ENCODE measurements around the gene SGCB.

- TF ChIP-seq, protein P1, sequence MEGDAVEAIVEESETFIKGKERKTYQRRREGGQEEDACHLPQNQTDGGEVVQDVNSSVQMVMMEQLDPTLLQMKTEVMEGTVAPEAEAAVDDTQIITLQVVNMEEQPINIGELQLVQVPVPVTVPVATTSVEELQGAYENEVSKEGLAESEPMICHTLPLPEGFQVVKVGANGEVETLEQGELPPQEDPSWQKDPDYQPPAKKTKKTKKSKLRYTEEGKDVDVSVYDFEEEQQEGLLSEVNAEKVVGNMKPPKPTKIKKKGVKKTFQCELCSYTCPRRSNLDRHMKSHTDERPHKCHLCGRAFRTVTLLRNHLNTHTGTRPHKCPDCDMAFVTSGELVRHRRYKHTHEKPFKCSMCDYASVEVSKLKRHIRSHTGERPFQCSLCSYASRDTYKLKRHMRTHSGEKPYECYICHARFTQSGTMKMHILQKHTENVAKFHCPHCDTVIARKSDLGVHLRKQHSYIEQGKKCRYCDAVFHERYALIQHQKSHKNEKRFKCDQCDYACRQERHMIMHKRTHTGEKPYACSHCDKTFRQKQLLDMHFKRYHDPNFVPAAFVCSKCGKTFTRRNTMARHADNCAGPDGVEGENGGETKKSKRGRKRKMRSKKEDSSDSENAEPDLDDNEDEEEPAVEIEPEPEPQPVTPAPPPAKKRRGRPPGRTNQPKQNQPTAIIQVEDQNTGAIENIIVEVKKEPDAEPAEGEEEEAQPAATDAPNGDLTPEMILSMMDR (IDR thresholded peaks at IDR 0.05 in 8 of 11, conservative IDR thresholded peaks at IDR 0.05 in 3 of 11): no peak
- TF ChIP-seq POLR2AphosphoS5 (IDR thresholded peaks at IDR 0.05): no peak
Observed at GRCh38 chr4:51997647-51998046, 40.5 kb downstream of the SGCB start.
